Skeletal muscle satellite cell (primary cell): Measurements from ENCODE around the gene EXOSC5.

Source experiments
- H3K27me3 ChIP-seq: 2 replicates; pipeline ENCODE4 v1.7.0; 2013; ENCODE audit warnings: low read length; ENCODE audit not compliant: control insufficient read depth, insufficient read depth
- H3K36me3 ChIP-seq: 2 replicates; pipeline ENCODE4 v1.7.0; 2013; ENCODE audit warnings: mild to moderate bottlenecking, control low read depth, low read length; ENCODE audit not compliant: insufficient read depth
- H3K4me1 ChIP-seq: 2 replicates; pipeline ENCODE4 v1.7.0; 2013; ENCODE audit warnings: low read length; ENCODE audit not compliant: control insufficient read depth, insufficient read depth
- H3K4me2 ChIP-seq: 2 replicates; pipeline ENCODE4 v1.7.0; 2013; ENCODE audit warnings: mild to moderate bottlenecking, low read length
- H3K4me3 ChIP-seq: 2 replicates; pipeline ENCODE4 v1.7.0; 2013; ENCODE audit warnings: low read length
- H3K9ac ChIP-seq: 2 replicates; pipeline ENCODE4 v1.7.0; 2013; ENCODE audit warnings: mild to moderate bottlenecking, low read depth, low read length, moderate library complexity
- H3K9me3 ChIP-seq: replicated peaks from 2 replicates; pipeline ENCODE4 v1.7.0; 2013; ENCODE audit warnings: mild to moderate bottlenecking, control low read depth, low read length

EXOSC5 gene

DNA sequence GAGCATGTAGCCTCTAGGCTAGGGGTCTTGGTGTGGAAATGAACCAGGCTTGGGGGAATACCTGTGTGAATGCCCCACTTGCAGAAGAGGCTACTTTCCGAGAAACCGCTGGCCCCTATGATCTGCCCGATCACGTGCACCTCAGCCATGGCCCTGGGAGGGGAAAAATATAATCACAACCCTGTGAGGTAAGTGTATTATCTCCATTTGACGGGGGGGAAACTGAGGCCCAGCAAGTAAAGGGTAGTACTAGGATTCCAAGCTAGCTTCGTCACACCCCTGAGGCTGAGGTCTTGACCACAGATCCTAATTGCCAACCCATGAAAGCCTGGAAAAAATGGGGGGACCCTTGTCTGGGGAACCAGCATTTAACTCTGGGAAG is 33.8 kb downstream of the EXOSC5 start:
- Histone ChIP-seq H3K9ac (peak overlapping the region; percentile 97), H3K27me3 (no peaks in the 10 kb centered on the region), H3K4me1 (peaks cover 26% of the 10 kb centered on the region), H3K36me3 (no peaks in the 10 kb centered on the region), H3K4me2 (peak overlapping the region; percentile 99), H3K4me3 (peak overlapping the region; percentile 95), H3K9me3 (no peaks in the 10 kb centered on the region)

DNA sequence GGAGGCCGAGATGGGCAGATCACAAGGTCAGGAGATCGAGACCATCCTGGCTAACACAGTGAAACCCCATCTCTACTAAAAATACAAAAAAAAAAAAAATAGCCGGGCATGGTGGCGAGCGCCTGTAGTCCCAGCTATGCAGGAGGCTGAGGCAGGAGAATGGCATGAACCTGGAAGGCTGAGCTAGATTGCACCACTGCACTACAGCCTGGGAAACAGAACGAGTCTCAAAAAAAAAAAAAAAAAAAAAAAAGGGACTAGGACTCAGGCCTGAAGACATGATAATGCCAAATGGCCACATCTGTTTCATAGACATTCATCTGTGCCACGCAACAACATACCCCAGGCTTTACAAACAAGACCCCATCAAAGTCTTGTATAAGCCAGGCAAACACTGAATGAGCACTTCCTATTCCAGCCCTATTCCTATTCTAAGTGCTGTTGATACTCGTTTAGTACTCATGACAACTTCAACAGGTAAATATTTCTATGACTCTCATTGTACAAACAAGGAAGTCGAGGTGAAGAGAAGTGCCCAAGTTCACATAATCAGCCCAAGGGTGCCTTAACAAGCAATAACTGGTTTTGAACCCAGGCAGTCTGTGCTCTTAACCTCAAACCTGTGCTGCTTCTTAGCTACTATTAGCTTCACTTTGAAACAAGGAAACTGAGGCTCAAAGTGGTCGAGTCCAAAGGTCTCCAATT is 34.9 kb downstream of the EXOSC5 start:
- H3K9ac ChIP-seq = no peak overlapping the region
- no peaks in the 10 kb centered on the region for H3K27me3 ChIP-seq
- H3K4me1 ChIP-seq = peaks cover 16% of the 10 kb centered on the region
- H3K9me3 ChIP-seq = no peaks in the 10 kb centered on the region
- H3K36me3 ChIP-seq = no peaks in the 10 kb centered on the region
- H3K4me3 ChIP-seq = no peak overlapping the region
- H3K4me2 ChIP-seq = no peak overlapping the region

DNA sequence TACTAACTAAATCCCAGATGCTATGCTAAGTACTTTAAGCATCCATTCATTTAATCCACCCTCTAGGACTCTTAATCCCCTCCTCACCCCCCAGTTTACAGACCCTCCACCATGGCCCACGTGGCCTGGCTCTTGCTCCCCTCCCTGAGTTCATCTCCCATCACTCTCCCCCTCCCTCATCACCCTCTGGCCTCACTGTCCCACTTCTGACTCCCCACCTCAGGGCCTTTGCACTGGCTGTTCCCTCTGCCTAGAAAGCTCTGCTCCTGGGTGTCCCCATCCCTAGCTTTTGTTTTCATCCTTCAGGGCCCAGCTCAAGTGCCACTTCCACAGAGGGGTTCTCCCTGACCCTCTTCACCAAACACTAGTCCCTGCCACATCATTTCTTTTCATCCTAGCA is 37.4 kb downstream of the EXOSC5 start:
- Histone ChIP-seq H3K36me3 (no peaks in the 10 kb centered on the region), H3K4me2 (no peak overlapping the region), H3K9me3 (no peaks in the 10 kb centered on the region), H3K27me3 (no peaks in the 10 kb centered on the region), H3K4me1 (peaks cover 10% of the 10 kb centered on the region), H3K9ac (no peak overlapping the region), H3K4me3 (no peak overlapping the region)

DNA sequence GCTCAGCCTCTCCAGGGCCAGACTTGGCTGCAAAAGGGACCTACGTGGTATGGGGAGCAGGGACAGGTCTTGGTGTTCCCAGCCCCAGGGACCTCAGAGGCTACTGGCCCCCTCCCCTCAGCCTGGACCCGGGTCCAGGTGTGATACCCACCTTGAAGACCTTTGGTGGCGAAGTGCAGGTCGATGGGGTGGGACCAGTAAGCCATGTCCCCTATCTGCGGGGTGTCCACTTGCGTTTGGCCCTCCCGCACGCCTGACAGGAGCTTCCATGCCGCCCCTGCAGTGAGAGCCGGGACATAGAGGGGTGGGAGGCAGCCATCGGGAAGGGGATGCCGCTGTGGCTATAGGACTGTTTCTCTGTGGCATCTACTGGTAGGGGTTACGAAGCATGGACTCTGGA is 39.4 kb downstream of the EXOSC5 start:
- Histone ChIP-seq H3K27me3 (no peaks in the 10 kb centered on the region), H3K4me2 (no peak overlapping the region), H3K4me1 (peaks cover 3% of the 10 kb centered on the region), H3K9ac (no peak overlapping the region), H3K4me3 (no peak overlapping the region), H3K9me3 (no peaks in the 10 kb centered on the region), H3K36me3 (no peaks in the 10 kb centered on the region)

DNA sequence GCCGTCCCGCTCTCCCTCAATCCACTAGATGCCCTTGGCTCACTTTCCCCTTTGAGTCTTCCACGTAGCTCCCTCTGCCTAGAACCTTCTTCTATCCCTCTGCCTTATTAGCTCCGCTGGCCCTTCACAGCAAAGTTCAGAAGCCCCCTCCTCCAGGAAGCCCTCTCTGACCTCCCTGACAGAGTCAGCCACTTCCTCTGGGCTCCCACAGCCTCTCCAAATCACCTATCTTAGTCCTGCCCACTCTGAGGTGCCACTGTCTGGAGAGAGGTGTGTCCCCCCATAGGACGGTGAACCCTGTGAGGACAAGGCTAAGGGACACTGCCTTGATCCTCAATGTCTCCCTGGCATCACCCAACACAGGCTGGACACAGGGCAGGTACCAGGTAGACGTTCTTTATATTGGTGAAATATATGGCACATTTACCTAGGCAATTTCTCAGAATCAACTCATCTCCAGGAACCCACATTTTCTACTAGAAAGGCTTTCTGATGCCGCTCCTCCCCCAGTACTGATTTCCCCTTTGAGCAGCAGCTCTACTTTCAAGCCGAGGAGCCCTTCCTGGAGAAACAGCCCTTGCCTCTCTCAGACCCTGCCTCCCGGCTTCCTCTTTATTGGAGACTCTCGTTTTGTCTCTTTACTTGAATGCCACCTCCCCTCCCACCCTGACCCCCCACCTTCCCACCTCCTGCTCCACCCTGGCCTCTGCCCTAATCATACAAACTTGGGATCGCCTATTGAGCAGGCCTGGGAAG is 40.0 kb downstream of the EXOSC5 start:
- no peak overlapping the region for H3K4me2 ChIP-seq
- H3K9me3 ChIP-seq = no peaks in the 10 kb centered on the region
- no peaks in the 10 kb centered on the region for H3K36me3 ChIP-seq
- no peak overlapping the region for H3K4me3 ChIP-seq
- H3K9ac ChIP-seq = no peak overlapping the region
- peaks cover 3% of the 10 kb centered on the region for H3K4me1 ChIP-seq
- H3K27me3 ChIP-seq = no peaks in the 10 kb centered on the region

DNA sequence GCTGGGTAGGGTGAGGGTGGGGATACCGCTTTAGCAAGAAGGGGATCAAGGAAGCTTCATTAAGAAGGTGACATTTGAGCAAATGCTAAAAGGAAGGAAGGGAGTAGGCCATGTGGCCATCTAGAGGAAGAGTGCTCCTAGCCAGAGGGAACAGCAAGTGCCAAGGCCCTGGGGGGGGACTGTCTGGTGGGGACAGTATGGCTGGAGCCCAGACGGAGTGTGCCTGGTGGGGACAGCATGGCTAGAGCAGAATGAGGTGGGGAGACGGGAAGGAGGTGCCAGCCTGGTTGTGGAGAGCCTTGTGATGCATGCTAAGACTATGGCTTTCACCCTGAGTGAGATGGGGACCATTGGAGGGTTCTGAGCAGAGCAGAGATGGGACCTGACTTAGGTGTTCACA is 41.4 kb downstream of the EXOSC5 start:
- no peaks in the 10 kb centered on the region for H3K9me3 ChIP-seq
- no peaks in the 10 kb centered on the region for H3K27me3 ChIP-seq
- no peaks in the 10 kb centered on the region for H3K36me3 ChIP-seq
- no peak overlapping the region for H3K4me2 ChIP-seq
- H3K4me3 ChIP-seq = no peak overlapping the region
- H3K4me1 ChIP-seq = peaks cover 3% of the 10 kb centered on the region
- no peak overlapping the region for H3K9ac ChIP-seq

DNA sequence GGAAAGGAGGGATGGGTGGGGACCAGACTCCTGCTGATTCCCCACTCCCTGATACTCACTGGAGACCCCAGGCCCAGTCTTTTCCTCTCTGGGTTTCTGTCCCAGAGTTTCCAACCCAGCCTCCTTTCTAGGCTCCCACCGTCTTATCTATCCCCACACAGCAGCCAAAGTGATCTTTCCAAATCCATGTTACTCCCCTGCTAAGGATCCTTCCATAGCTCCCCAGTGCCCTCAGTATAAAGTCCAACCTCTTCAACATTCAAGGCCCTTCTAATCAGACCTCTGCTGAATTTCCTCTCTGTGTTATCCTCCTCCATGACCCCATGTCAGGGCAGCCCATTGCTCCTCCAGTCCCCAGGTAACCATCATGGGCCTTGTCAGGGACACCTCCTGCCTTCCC is 42.1 kb downstream of the EXOSC5 start:
- H3K9me3 ChIP-seq = no peaks in the 10 kb centered on the region
- no peaks in the 10 kb centered on the region for H3K36me3 ChIP-seq
- no peak overlapping the region for H3K9ac ChIP-seq
- no peaks in the 10 kb centered on the region for H3K27me3 ChIP-seq
- no peak overlapping the region for H3K4me3 ChIP-seq
- H3K4me1 ChIP-seq = peaks cover 3% of the 10 kb centered on the region
- no peak overlapping the region for H3K4me2 ChIP-seq

DNA sequence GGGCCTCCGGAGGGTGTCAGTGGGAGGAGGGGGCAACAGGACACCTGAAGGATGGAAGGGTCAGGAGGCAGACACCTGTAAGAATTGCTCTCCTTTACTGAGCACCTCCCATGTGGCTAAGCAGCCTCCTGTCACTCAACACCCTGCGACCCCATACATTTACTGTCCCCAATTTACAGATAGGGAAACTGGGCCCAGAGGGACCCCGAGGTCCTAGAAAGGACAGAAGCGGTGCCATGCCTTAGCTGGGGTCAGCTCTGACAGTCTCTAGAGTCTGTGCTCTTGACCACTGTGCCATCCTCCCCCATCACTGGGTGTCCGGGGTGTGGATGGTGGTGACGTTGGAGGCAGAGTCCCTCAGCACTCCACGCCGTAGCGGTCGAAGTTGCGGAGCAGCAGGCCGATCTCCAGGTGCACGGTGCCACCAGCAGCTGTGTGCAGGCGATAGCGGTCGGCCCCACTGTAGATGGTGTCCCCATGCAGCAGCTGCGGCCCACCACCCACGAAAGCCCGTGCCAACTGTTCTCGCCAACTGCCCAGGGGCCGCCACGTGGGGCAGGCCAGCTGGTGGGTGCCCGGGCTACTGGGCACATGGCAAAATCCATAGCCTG is 42.7 kb downstream of the EXOSC5 start:
- H3K4me1 ChIP-seq = peaks cover 9% of the 10 kb centered on the region
- no peaks in the 10 kb centered on the region for H3K27me3 ChIP-seq
- H3K9ac ChIP-seq = peak overlapping the region; percentile 60
- peak overlapping the region; percentile 88 for H3K4me2 ChIP-seq
- peak overlapping the region; percentile 94 for H3K4me3 ChIP-seq
- H3K9me3 ChIP-seq = no peaks in the 10 kb centered on the region
- peaks cover 2% of the 10 kb centered on the region for H3K36me3 ChIP-seq

DNA sequence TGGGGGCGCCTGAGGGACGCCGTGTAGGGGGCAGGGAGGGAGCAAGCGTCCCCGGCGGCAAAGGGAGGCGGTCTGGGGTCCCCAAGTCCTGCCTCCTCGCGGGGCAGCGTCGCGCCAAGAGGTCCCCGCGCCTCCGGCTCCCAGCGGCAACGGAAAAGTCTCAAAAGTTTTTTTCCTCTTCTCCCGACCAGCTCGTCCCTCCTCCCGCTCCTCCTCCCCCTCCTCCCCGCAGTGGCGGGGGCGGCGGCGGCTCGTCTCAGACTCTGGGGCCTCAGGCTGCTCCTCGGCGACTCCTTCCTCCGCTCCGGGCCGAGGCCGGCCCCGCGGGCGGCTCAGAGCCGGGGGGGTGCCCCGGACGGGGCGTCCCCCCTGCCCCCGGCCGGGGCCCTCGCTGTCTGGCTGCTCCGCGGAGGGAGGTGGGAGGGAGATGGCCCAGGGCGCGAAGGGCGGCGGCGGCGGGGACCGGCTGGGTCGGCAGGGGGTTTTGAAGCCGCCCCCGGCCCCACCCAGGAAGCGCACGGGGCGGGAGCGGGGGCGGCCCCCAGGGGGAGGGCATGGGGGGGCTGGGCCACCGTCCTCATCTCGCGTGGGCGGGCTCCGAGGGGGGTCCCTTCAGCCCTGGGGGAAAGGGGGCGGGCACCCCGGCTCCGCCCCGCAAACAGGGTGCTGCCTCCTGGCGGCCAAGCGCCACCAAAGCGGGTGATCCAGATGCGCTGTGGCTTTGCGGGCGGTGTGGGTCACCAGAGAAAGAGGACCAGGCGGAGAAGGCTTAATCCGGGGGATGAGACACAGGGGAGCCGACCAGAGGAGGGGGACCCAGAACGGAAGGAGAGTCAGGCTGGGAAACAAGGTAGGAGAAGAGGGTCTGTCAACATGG is 43.5 kb downstream of the EXOSC5 start, which contains the start of gene TGFB1:
Gene TGFB1, minus strand, starts transcription at position 457 of the 877 bp plus-strand sequence. CDS start 878 bp downstream, outside the sequence.
- H3K4me3 ChIP-seq = peak within 1 kb of the TSS; percentile 94
- peak within 1 kb of the TSS; percentile 86 for H3K9ac ChIP-seq
- peaks cover 9% of the 10 kb centered on the region for H3K36me3 ChIP-seq
- no peaks in the 10 kb centered on the region for H3K27me3 ChIP-seq
- H3K4me2 ChIP-seq = peak within 1 kb of the TSS; percentile 88
- peaks cover 10% of the 10 kb centered on the region for H3K4me1 ChIP-seq
- no peaks in the 10 kb centered on the region for H3K9me3 ChIP-seq

DNA sequence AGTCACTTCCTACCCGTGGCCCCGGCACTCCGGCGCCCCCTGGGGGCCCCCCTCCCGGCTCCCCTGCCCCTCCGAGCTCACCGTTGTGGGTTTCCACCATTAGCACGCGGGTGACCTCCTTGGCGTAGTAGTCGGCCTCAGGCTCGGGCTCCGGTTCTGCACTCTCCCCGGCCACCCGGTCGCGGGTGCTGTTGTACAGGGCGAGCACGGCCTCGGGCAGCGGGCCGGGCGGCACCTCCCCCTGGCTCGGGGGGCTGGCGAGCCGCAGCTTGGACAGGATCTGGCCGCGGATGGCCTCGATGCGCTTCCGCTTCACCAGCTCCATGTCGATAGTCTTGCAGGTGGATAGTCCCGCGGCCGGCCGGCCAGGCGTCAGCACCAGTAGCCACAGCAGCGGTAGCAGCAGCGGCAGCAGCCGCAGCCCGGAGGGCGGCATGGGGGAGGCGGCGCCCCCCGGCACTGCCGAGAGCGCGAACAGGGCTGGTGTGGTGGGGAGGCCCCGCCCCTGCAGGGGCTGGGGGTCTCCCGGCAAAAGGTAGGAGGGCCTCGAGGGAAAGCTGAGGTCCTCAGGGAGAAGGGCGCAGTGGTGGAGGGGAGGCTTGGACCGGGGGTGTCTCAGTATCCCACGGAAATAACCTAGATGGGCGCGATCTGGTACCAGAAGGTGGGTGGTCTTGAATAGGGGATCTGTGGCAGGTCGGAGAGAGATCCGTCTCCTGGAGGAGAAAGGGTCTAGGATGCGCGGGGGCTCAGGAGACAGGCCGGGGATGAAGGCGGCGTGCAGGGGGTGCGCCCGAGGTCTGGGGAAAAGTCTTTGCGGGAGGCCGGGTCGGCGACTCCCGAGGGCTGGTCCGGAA is 44.3 kb downstream of the EXOSC5 start:
- Histone ChIP-seq H3K4me1 (peaks cover 10% of the 10 kb centered on the region), H3K36me3 (peaks cover 14% of the 10 kb centered on the region), H3K4me3 (peak overlapping the region; percentile 94), H3K4me2 (peak overlapping the region; percentile 88), H3K9ac (peak overlapping the region; percentile 86), H3K27me3 (no peaks in the 10 kb centered on the region), H3K9me3 (no peaks in the 10 kb centered on the region)
